HEK293T (cell line): ENCODE data around the gene FAM120A.

Source experiments
- FOXA1 ChIP-seq: fragments of 450-650 bp; IDR thresholded peaks from 2 replicates; pipeline ENCODE4 v1.6.1; 2016; ENCODE audit warnings: mild to moderate bottlenecking
- SP1 ChIP-seq: fragments of 450-650 bp; IDR thresholded peaks from 2 replicates; pipeline ENCODE4 v1.6.1; 2017

- TF ChIP-seq SP1 (no peak), FOXA1 (no peak)
Measured at GRCh38 chr9:93417538-93417937, 33.9 kb upstream of the FAM120A start.
